ENCODE data around the gene RCOR1. TPM values are rescaled to one million over a fixed set of nuclear protein-coding genes. Genes with fewer than 3 reads are reported as not detected.
A peak's percentile ranks its signal among the peaks of the same experiment; 100 is the strongest.

Gene RCOR1
- total and polyA plus RNA-seq, 7 experiments from 2014 or later = 0.63 to 34.4 (median 19.6) TPM

GRCh38 chr14:102729268-102729667, 136.8 kb downstream of the RCOR1 start:
- H3K36me3 ChIP-seq (ENCODE audit: control insufficient read depth in 2 of 3, insufficient read depth in 3 of 3, low read length in 3 of 3) = peaks cover 0 to 51% (median 5%) of the 10 kb centered on the region in 3 experiments
- intact Hi-C loops (cut with micrococcal nuclease) = no loop called here
- CTCF ChIA-PET = interaction anchor here (0.5 kb wide), 1 partner anchor 17 kb away, joined by 3 read pairs; no protein-coding TSS in a partner anchor
- POLR2A ChIA-PET = no interaction called here
- peaks cover 7 to 56% (median 19%) of the 10 kb centered on the region in 5 donors for H3K36me3 Mint-ChIP-seq
- H3K9me3 Mint-ChIP-seq = no peaks in the 10 kb centered on the region
- peak overlapping the region in 1 of 9 donors; percentile 38 for H3K27ac Mint-ChIP-seq
- ATAC-seq = no peak
- H3K27me3 ChIP-seq (ENCODE audit: control insufficient read depth in 2 of 2, insufficient read depth in 2 of 2, low read length in 2 of 2) = no peaks in the 10 kb centered on the region
- no peak overlapping the region for H3K27ac ChIP-seq (ENCODE audit: low read depth, low read length)
- DNase-seq = no peak
- no peaks in the 10 kb centered on the region for H3K27me3 Mint-ChIP-seq
- no peaks in the 10 kb centered on the region for H3K9me3 ChIP-seq (ENCODE audit: control insufficient read depth in 2 of 3, low read length in 3 of 3)
- H3K4me1 ChIP-seq (ENCODE audit: control insufficient read depth in 2 of 2, insufficient read depth in 2 of 2, low read length in 2 of 2) = no peaks in the 10 kb centered on the region
- no peak overlapping the region for H3K4me3 Mint-ChIP-seq
- H3K4me3 ChIP-seq (ENCODE audit: low read length) = no peak overlapping the region
- H3K4me1 Mint-ChIP-seq = no peaks in the 10 kb centered on the region

- H3K9me3 ChIP-seq (ENCODE audit: control insufficient read depth in 2 of 3, low read length in 3 of 3) = no peaks in the 10 kb centered on the region
- POLR2A ChIA-PET = no interaction called here
- H3K9me3 Mint-ChIP-seq = no peaks in the 10 kb centered on the region
- H3K36me3 ChIP-seq (ENCODE audit: control insufficient read depth in 2 of 3, insufficient read depth in 3 of 3, low read length in 3 of 3) = peaks cover 0 to 46% (median 5%) of the 10 kb centered on the region in 3 experiments
- H3K4me3 Mint-ChIP-seq = no peak overlapping the region
- H3K27me3 Mint-ChIP-seq = no peaks in the 10 kb centered on the region
- no peak overlapping the region for H3K27ac Mint-ChIP-seq
- no peaks in the 10 kb centered on the region for H3K4me1 Mint-ChIP-seq
- CTCF ChIA-PET = no interaction called here
- no peaks in the 10 kb centered on the region for H3K4me1 ChIP-seq (ENCODE audit: control insufficient read depth in 2 of 2, insufficient read depth in 2 of 2, low read length in 2 of 2)
- H3K4me3 ChIP-seq (ENCODE audit: low read length) = no peak overlapping the region
- intact Hi-C loops (cut with micrococcal nuclease) = no loop called here
- H3K27ac ChIP-seq (ENCODE audit: low read depth, low read length) = no peak overlapping the region
- no peaks in the 10 kb centered on the region for H3K27me3 ChIP-seq (ENCODE audit: control insufficient read depth in 2 of 2, insufficient read depth in 2 of 2, low read length in 2 of 2)
- H3K36me3 Mint-ChIP-seq = peaks cover 5 to 53% (median 15%) of the 10 kb centered on the region in 5 donors
- no peak for DNase-seq
- ATAC-seq = no peak
These were observed 137.4 kb downstream of the RCOR1 start for GRCh38 chr14:102729825-102730224.

- intact Hi-C loops (cut with micrococcal nuclease) = no loop called here
- H3K4me3 Mint-ChIP-seq = peak overlapping the region in 1 of 10 donors; percentile 32
- no peak overlapping the region for H3K4me3 ChIP-seq (ENCODE audit: low read length)
- ATAC-seq = no peak
- no peak for DNase-seq
- H3K27me3 ChIP-seq (ENCODE audit: control insufficient read depth in 2 of 2, insufficient read depth in 2 of 2, low read length in 2 of 2) = no peaks in the 10 kb centered on the region
- H3K9me3 Mint-ChIP-seq = no peaks in the 10 kb centered on the region
- peak overlapping the region in 2 of 9 donors; percentile 43 to 74 for H3K27ac Mint-ChIP-seq
- H3K4me1 ChIP-seq (ENCODE audit: control insufficient read depth in 2 of 2, insufficient read depth in 2 of 2, low read length in 2 of 2) = no peaks in the 10 kb centered on the region
- peaks cover 0 to 31% (median 5%) of the 10 kb centered on the region in 3 experiments for H3K36me3 ChIP-seq (ENCODE audit: control insufficient read depth in 2 of 3, insufficient read depth in 3 of 3, low read length in 3 of 3)
- CTCF ChIA-PET = no interaction called here
- H3K36me3 Mint-ChIP-seq = peaks cover 0 to 43% (median 11%) of the 10 kb centered on the region in 5 donors
- no peaks in the 10 kb centered on the region for H3K27me3 Mint-ChIP-seq
- H3K9me3 ChIP-seq (ENCODE audit: control insufficient read depth in 2 of 3, low read length in 3 of 3) = no peaks in the 10 kb centered on the region
- no peak overlapping the region for H3K27ac ChIP-seq (ENCODE audit: low read depth, low read length)
- POLR2A ChIA-PET = interaction anchor here (0.6 kb wide), 1 partner anchor 10 kb away, joined by 3 read pairs; no protein-coding TSS in a partner anchor
- no peaks in the 10 kb centered on the region for H3K4me1 Mint-ChIP-seq
These were observed 138.8 kb downstream of the RCOR1 start for GRCh38 chr14:102731101-102731870.

- Histone ChIP-seq H3K4me1 (ENCODE audit: control insufficient read depth in 2 of 2, insufficient read depth in 2 of 2, low read length in 2 of 2) (no peaks in the 10 kb centered on the region), H3K36me3 (ENCODE audit: control insufficient read depth in 2 of 3, insufficient read depth in 3 of 3, low read length in 3 of 3) (peaks cover 0 to 24% (median 0%) of the 10 kb centered on the region in 3 experiments), H3K27ac (ENCODE audit: low read depth, low read length) (no peak overlapping the region), H3K27me3 (ENCODE audit: control insufficient read depth in 2 of 2, insufficient read depth in 2 of 2, low read length in 2 of 2) (no peaks in the 10 kb centered on the region), H3K4me3 (ENCODE audit: low read length) (no peak overlapping the region), H3K9me3 (ENCODE audit: control insufficient read depth in 2 of 3, low read length in 3 of 3) (no peaks in the 10 kb centered on the region)
- Mint-ChIP-seq H3K27me3 (no peaks in the 10 kb centered on the region), H3K4me1 (no peaks in the 10 kb centered on the region), H3K27ac (peak overlapping the region in 2 of 9 donors; percentile 38 to 74), H3K36me3 (peaks cover 0 to 35% (median 4%) of the 10 kb centered on the region in 5 donors), H3K4me3 (no peak overlapping the region), H3K9me3 (no peaks in the 10 kb centered on the region)
- ATAC-seq (no peak), DNase-seq (no peak)
- intact Hi-C loops (cut with micrococcal nuclease) = no loop called here
- ChIA-PET CTCF (no interaction called here), POLR2A (no interaction called here)
These were observed 139.7 kb downstream of the RCOR1 start for GRCh38 chr14:102731871-102732800.

GRCh38 chr14:102732924-102733323, 140.5 kb downstream of the RCOR1 start:
- no peaks in the 10 kb centered on the region for H3K9me3 ChIP-seq (ENCODE audit: control insufficient read depth in 2 of 3, low read length in 3 of 3)
- H3K4me1 Mint-ChIP-seq = no peaks in the 10 kb centered on the region

GRCh38 chr14:102733326-102733725, 140.9 kb downstream of the RCOR1 start:
- Mint-ChIP-seq H3K27ac (peak overlapping the region in 2 of 9 donors; percentile 28 to 66), H3K27me3 (no peaks in the 10 kb centered on the region), H3K9me3 (no peaks in the 10 kb centered on the region), H3K4me1 (no peaks in the 10 kb centered on the region), H3K4me3 (no peak overlapping the region), H3K36me3 (peaks cover 0 to 26% (median 3%) of the 10 kb centered on the region in 5 donors)
- DNase-seq = no peak
- intact Hi-C loops (cut with micrococcal nuclease) = no loop called here
- Histone ChIP-seq H3K9me3 (ENCODE audit: control insufficient read depth in 2 of 3, low read length in 3 of 3) (no peaks in the 10 kb centered on the region), H3K4me1 (ENCODE audit: control insufficient read depth in 2 of 2, insufficient read depth in 2 of 2, low read length in 2 of 2) (no peaks in the 10 kb centered on the region), H3K4me3 (ENCODE audit: low read length) (no peak overlapping the region), H3K27ac (ENCODE audit: low read depth, low read length) (no peak overlapping the region), H3K27me3 (ENCODE audit: control insufficient read depth in 2 of 2, insufficient read depth in 2 of 2, low read length in 2 of 2) (no peaks in the 10 kb centered on the region), H3K36me3 (ENCODE audit: control insufficient read depth in 2 of 3, insufficient read depth in 3 of 3, low read length in 3 of 3) (peaks cover 0 to 13% (median 0%) of the 10 kb centered on the region in 3 experiments)
- CTCF ChIA-PET = no interaction called here
- ATAC-seq = no peak
- POLR2A ChIA-PET = no interaction called here

More at GRCh38 chr14:102732924-102733323, 140.5 kb downstream of the RCOR1 start:
- H3K9me3 Mint-ChIP-seq = no peaks in the 10 kb centered on the region
- Histone ChIP-seq H3K27me3 (ENCODE audit: control insufficient read depth in 2 of 2, insufficient read depth in 2 of 2, low read length in 2 of 2) (no peaks in the 10 kb centered on the region), H3K4me3 (ENCODE audit: low read length) (no peak overlapping the region), H3K4me1 (ENCODE audit: control insufficient read depth in 2 of 2, insufficient read depth in 2 of 2, low read length in 2 of 2) (no peaks in the 10 kb centered on the region), H3K36me3 (ENCODE audit: control insufficient read depth in 2 of 3, insufficient read depth in 3 of 3, low read length in 3 of 3) (peaks cover 0 to 17% (median 0%) of the 10 kb centered on the region in 3 experiments), H3K27ac (ENCODE audit: low read depth, low read length) (no peak overlapping the region)
- H3K27me3 Mint-ChIP-seq = no peaks in the 10 kb centered on the region
- H3K36me3 Mint-ChIP-seq = peaks cover 0 to 29% (median 1%) of the 10 kb centered on the region in 5 donors
- no peak for DNase-seq
- no peak overlapping the region for H3K4me3 Mint-ChIP-seq
- ATAC-seq = no peak
- peak overlapping the region in 1 of 9 donors; percentile 66 for H3K27ac Mint-ChIP-seq
- CTCF ChIA-PET = no interaction called here
- intact Hi-C loops (cut with micrococcal nuclease) = no loop called here
- POLR2A ChIA-PET = no interaction called here

Data from naive thymus-derived CD4-positive, alpha-beta T cell (primary cell).